SK-N-SH (cell line): Measurements from ENCODE around the gene GLDC. TPM values are rescaled to one million over a fixed set of nuclear protein-coding genes. Genes with fewer than 3 reads are reported as not detected.

Experiments used
- polyA plus RNA-seq, 3 experiments: library from polyadenylated mRNA; depleted of rRNA; stranded (reverse); fragments of >200 nt; gene quantifications; 2 replicates each; pipeline ENCODE4 v1.2.3, GENCODE V29; 2012
- small RNA-seq, 7 experiments: library from RNA; depleted of rRNA; stranded (forward); fragments of <200 nt; gene quantifications; one replicate each; pipeline ENCODE3, GENCODE V24; 2012
- TF ChIP-seq, protein P1 (sequence below): IDR thresholded peaks from 2 replicates; pipeline ENCODE4 v1.4.0; 2012; ENCODE audit warnings: low read depth, borderline replicate concordance

GLDC gene
- polyA plus RNA-seq, 1 of the 3 experiments (the other 2 are of a cell fraction), result 4.1 TPM

DNA sequence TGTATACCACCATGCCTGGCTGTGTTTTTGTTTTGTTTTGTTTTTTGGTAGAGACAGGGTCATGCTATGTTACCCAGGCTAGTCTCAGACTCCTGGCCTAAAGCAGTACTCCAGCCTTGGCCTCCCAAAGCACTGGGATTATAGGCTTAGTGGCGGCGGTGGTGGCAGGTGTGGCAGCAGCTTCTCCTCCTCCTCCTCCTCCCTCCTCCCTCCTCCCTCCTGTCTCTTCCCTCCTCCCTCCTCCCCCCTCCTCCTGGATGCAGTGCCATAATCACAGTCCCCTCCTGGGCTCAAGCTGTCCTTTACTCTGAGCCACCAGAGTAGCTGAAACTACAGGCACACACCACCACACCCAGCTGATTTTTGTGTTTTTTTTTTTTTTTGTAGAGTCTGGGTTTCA, 161.3 kb downstream of the GLDC start (continued):
- TF ChIP-seq, protein P1, sequence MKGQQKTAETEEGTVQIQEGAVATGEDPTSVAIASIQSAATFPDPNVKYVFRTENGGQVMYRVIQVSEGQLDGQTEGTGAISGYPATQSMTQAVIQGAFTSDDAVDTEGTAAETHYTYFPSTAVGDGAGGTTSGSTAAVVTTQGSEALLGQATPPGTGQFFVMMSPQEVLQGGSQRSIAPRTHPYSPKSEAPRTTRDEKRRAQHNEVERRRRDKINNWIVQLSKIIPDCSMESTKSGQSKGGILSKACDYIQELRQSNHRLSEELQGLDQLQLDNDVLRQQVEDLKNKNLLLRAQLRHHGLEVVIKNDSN, result no peak
- TF ChIP-seq, all 33 proteins: peak for 0

Small RNA genes within 50 kb of the gene (small RNA-seq; reads per million reads assigned to genes)
- gene RN7SL123P (0 reads per million in 7 experiments), gene RN7SL25P (0 reads per million in 7 experiments)

Other genes with a start within 250 kb of the GLDC start
- 24.1 and 39.6 TPM in 2 replicates for gene UHRF2, start 232.5 kb downstream of the GLDC start, polyA plus RNA-seq (2012; rRNA removed)
- gene KDM4C, start 112.2 kb upstream of the GLDC start, polyA plus RNA-seq (2012; rRNA removed), result 9.4 and 11.4 TPM in 2 replicates